CD14-positive monocyte (primary cell): ENCODE measurements around the gene RAPGEF2. TPM values are rescaled to one million over a fixed set of nuclear protein-coding genes. Genes with fewer than 3 reads are reported as not detected.

ENCODE experiments used
- DNase-seq, 3 donors: peaks; one replicate each; pipeline ENCODE4 v3.0.0-alpha.2; 2011 to 2022
- H2AFZ ChIP-seq: 2 replicates; pipeline ENCODE4 v1.6.0; 2012; ENCODE audit warnings: mild to moderate bottlenecking, low read depth, low read length, inconsistent platforms; ENCODE audit not compliant: insufficient read depth, poor library complexity, severe bottlenecking
- H3K27ac ChIP-seq, 2 donors: 1 replicate in 1 of 2; 2 replicates in 1 of 2; pipeline ENCODE4 v1.5.1; 2012 to 2013; ENCODE audit warnings: low read length in 2 of 2, control low read depth in 1 of 2, inconsistent platforms in 1 of 2, low read depth in 1 of 2, mild to moderate bottlenecking in 1 of 2
- H3K27me3 ChIP-seq, 2 donors: one replicate each; pipeline versions ENCODE4 v1.6.0 to v1.6.1; 2011 to 2013; ENCODE audit warnings: low read length in 2 of 2; ENCODE audit not compliant: control insufficient read depth in 2 of 2, insufficient read depth in 2 of 2
- H3K36me3 ChIP-seq, 2 donors: replicated peaks in 1 of 2; 1 replicate in 1 of 2; 2 replicates in 1 of 2; pipeline versions ENCODE4 v1.5.1 to v1.6.1; 2012 to 2013; ENCODE audit warnings: low read length in 2 of 2, control low read depth in 1 of 2, inconsistent platforms in 1 of 2, mild to moderate bottlenecking in 1 of 2; ENCODE audit not compliant: insufficient read depth in 2 of 2, control insufficient read depth in 1 of 2
- H3K4me1 ChIP-seq, 2 donors: 1 replicate in 1 of 2; 2 replicates in 1 of 2; pipeline versions ENCODE4 v1.5.1 to v1.6.1; 2012 to 2013; ENCODE audit warnings: low read length in 2 of 2, control low read depth in 1 of 2, inconsistent platforms in 1 of 2, mild to moderate bottlenecking in 1 of 2, moderate library complexity in 1 of 2; ENCODE audit not compliant: insufficient read depth in 2 of 2, control insufficient read depth in 1 of 2
- H3K4me2 ChIP-seq: replicated peaks from 2 replicates; pipeline ENCODE3; 2012; ENCODE audit warnings: low read length, moderate library complexity, mild to moderate bottlenecking; ENCODE audit not compliant: poor library complexity, severe bottlenecking; ENCODE audit errors: extremely low read depth
- H3K4me3 ChIP-seq, 3 experiments: fragments of 200-600 bp in 1 of 3; sonication (generic) in 1 of 3; replicated peaks in 1 of 3; 1 replicate in 2 of 3; 2 replicates in 1 of 3; pipeline ENCODE4 v1.5.1; 2011 to 2013; ENCODE audit warnings: low read length in 3 of 3, mild to moderate bottlenecking in 3 of 3, control low read depth in 2 of 3, low read depth in 2 of 3, inconsistent platforms in 1 of 3, moderate library complexity in 1 of 3
- H3K79me2 ChIP-seq: 2 replicates; pipeline ENCODE4 v1.6.0; 2012; ENCODE audit warnings: mild to moderate bottlenecking, control low read depth, inconsistent platforms, low read length, moderate library complexity; ENCODE audit not compliant: insufficient read depth
- H3K9ac ChIP-seq: 2 replicates; pipeline ENCODE4 v1.6.0; 2017; ENCODE audit warnings: low read length, mild to moderate bottlenecking; ENCODE audit not compliant: insufficient read depth, poor library complexity, severe bottlenecking
- H3K9me3 ChIP-seq, 2 donors: replicated peaks in 1 of 2; 1 replicate in 1 of 2; 2 replicates in 1 of 2; pipeline versions ENCODE4 v1.5.1 to v1.6.1; 2012 to 2013; ENCODE audit warnings: low read length in 2 of 2, control low read depth in 1 of 2; ENCODE audit not compliant: control insufficient read depth in 1 of 2, insufficient read depth in 1 of 2
- H4K20me1 ChIP-seq: 2 replicates; pipeline ENCODE4 v1.6.0; 2012; ENCODE audit warnings: mild to moderate bottlenecking, low read length, control low read depth, moderate library complexity; ENCODE audit not compliant: insufficient read depth
- H3K27ac Mint-ChIP-seq, 7 donors: one replicate each; pipeline ENCODE4 v1.8.0; 2020; ENCODE audit warnings: mild to moderate bottlenecking in 7 of 7, mixed read lengths in 7 of 7, moderate library complexity in 6 of 7, inconsistent platforms in 2 of 7
- H3K27me3 Mint-ChIP-seq, 3 donors: one replicate each; pipeline ENCODE4 v1.8.0; 2021 to 2022; ENCODE audit warnings: low read depth in 3 of 3, mild to moderate bottlenecking in 3 of 3, mixed read lengths in 3 of 3, moderate library complexity in 3 of 3, inconsistent platforms in 1 of 3
- H3K36me3 Mint-ChIP-seq, 2 donors: one replicate each; pipeline ENCODE4 v1.8.0; 2020; ENCODE audit warnings: mixed read lengths in 2 of 2, inconsistent platforms in 1 of 2, mild to moderate bottlenecking in 1 of 2
- H3K4me1 Mint-ChIP-seq: one replicate; pipeline ENCODE4 v1.8.0; 2020; ENCODE audit warnings: mild to moderate bottlenecking, mixed read lengths
- H3K4me3 Mint-ChIP-seq, 2 donors: one replicate each; pipeline ENCODE4 v1.8.0; 2020; ENCODE audit warnings: mild to moderate bottlenecking in 2 of 2, mixed read lengths in 2 of 2, moderate library complexity in 1 of 2
- H3K9me3 Mint-ChIP-seq, 7 donors: one replicate each; pipeline ENCODE4 v1.8.0; 2020 to 2022; ENCODE audit warnings: mixed read lengths in 7 of 7, mild to moderate bottlenecking in 6 of 7, moderate library complexity in 6 of 7, inconsistent platforms in 2 of 7
- WGBS: methylation state at CpG from one replicate; pipeline ENCODE4 v1.1.5; 2013; ENCODE audit warnings: missing lambda C conversion rate; ENCODE audit not compliant: insufficient coverage; 5-methylcytosine and 5-hydroxymethylcytosine counted together
- intact Hi-C, 2 donors: fragments of 100-400 bp; cut with micrococcal nuclease; formaldehyde crosslinking; loops; one replicate each; pipeline versions ENCODE4 v1.15.0 to v1.15.1; 2023
- polyA plus RNA-seq, 3 donors: library from polyadenylated mRNA; depleted of rRNA in 1 of 3; unstranded in 2 of 3; stranded (reverse) in 1 of 3; fragments of 300-500 nt in 2 of 3; fragments of >200 nt in 1 of 3; fragmentation: Illumina TruSeq in 2 of 3; gene quantifications; 1 replicate in 2 of 3; 2 replicates in 1 of 3; pipeline ENCODE4 v1.2.3, GENCODE V29; 2012 to 2021
- TF ChIP-seq, protein P1 (sequence below): fragments of 200-600 bp; IDR thresholded peaks from one replicate; pipeline ENCODE4 v1.8.0; 2022; ENCODE audit warnings: antibody characterized with exemption, mild to moderate bottlenecking

The RAPGEF2 gene
- polyA plus RNA-seq, 3 donors, result 1.5 to 29.8 (median 2.0) TPM

- H3K27ac ChIP-seq, result no peak overlapping the region
- Mint-ChIP-seq H3K4me1 (peaks cover 8% of the 10 kb centered on the region), H3K27me3 (no peaks in the 10 kb centered on the region), H3K4me3 (no peak overlapping the region), H3K36me3 (peaks cover 0 to 9% of the 10 kb centered on the region in 2 donors), H3K9me3 (peaks cover 0 to 3% (median 0%) of the 10 kb centered on the region in 7 donors), H3K27ac (no peak overlapping the region)
- DNase-seq, result no peak
- H3K4me1 ChIP-seq, result peaks cover 0 to 1% of the 10 kb centered on the region in 2 donors
- no peak overlapping the region for H2AFZ ChIP-seq
- H3K27me3 ChIP-seq, result no peaks in the 10 kb centered on the region
- no peaks in the 10 kb centered on the region for H3K79me2 ChIP-seq
- no CpG with 5 or more reads among the region's 3 CpGs for WGBS
- no peak overlapping the region for H3K4me2 ChIP-seq
- peaks cover 38% of the 10 kb centered on the region for H4K20me1 ChIP-seq
- H3K4me3 ChIP-seq, result no peak overlapping the region
- no peaks in the 10 kb centered on the region for H3K9me3 ChIP-seq
- no peaks in the 10 kb centered on the region for H3K36me3 ChIP-seq
- H3K9ac ChIP-seq, result no peak overlapping the region
- TF ChIP-seq, protein P1, sequence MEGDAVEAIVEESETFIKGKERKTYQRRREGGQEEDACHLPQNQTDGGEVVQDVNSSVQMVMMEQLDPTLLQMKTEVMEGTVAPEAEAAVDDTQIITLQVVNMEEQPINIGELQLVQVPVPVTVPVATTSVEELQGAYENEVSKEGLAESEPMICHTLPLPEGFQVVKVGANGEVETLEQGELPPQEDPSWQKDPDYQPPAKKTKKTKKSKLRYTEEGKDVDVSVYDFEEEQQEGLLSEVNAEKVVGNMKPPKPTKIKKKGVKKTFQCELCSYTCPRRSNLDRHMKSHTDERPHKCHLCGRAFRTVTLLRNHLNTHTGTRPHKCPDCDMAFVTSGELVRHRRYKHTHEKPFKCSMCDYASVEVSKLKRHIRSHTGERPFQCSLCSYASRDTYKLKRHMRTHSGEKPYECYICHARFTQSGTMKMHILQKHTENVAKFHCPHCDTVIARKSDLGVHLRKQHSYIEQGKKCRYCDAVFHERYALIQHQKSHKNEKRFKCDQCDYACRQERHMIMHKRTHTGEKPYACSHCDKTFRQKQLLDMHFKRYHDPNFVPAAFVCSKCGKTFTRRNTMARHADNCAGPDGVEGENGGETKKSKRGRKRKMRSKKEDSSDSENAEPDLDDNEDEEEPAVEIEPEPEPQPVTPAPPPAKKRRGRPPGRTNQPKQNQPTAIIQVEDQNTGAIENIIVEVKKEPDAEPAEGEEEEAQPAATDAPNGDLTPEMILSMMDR, result no peak
- intact Hi-C loops, result no loop called here
Observed at GRCh38 chr4:159227378-159227777, 124.5 kb downstream of the RAPGEF2 start.

GRCh38 chr4:159227984-159228383 lies 125.1 kb downstream of the RAPGEF2 start:
- no peaks in the 10 kb centered on the region for H3K27me3 ChIP-seq
- WGBS, result 95% methylated on average over 10 of the region's 11 CpGs
- no peak overlapping the region for H3K9ac ChIP-seq
- Mint-ChIP-seq H3K27ac (no peak overlapping the region), H3K4me3 (no peak overlapping the region), H3K36me3 (peaks cover 0 to 9% of the 10 kb centered on the region in 2 donors), H3K27me3 (no peaks in the 10 kb centered on the region), H3K9me3 (peaks cover 0 to 3% (median 0%) of the 10 kb centered on the region in 7 donors), H3K4me1 (peaks cover 11% of the 10 kb centered on the region)
- H4K20me1 ChIP-seq, result peaks cover 37% of the 10 kb centered on the region
- DNase-seq, result no peak
- H3K9me3 ChIP-seq, result no peaks in the 10 kb centered on the region
- TF ChIP-seq, protein P1, result no peak
- H3K79me2 ChIP-seq, result no peaks in the 10 kb centered on the region
- H2AFZ ChIP-seq, result no peak overlapping the region
- H3K4me1 ChIP-seq, result peaks cover 0 to 5% of the 10 kb centered on the region in 2 donors
- H3K4me2 ChIP-seq, result no peak overlapping the region
- H3K36me3 ChIP-seq, result no peaks in the 10 kb centered on the region
- no peak overlapping the region for H3K27ac ChIP-seq
- no peak overlapping the region for H3K4me3 ChIP-seq
- intact Hi-C loops, result no loop called here
